Subcutaneous adipose tissue (tissue), 4 donors: ENCODE data around the gene GAREM1. TPM values are rescaled to one million over a fixed set of nuclear protein-coding genes. Genes with fewer than 3 reads are reported as not detected.

Experiments
- CTCF ChIP-seq: fragments of 450-650 bp; IDR thresholded peaks from one replicate; pipeline ENCODE4 v1.5.1; 2016; ENCODE audit warnings: low read depth, mild to moderate bottlenecking, control low read depth, antibody characterized with exemption, moderate library complexity
- total RNA-seq, 4 donors: library from RNA; depleted of rRNA; stranded (reverse); fragments of >200 nt; gene quantifications; one replicate each; pipeline ENCODE4 v1.1.0, GENCODE V29; 2016

The GAREM1 gene
- total RNA-seq, 4 donors from 2014 or later = 12.6 to 40.9 (median 18.3) TPM

GRCh38 chr18:32328974-32329373 is 141.7 kb downstream of the GAREM1 start:
- no peak for TF ChIP-seq CTCF

- TF ChIP-seq CTCF = no peak
Measured at GRCh38 chr18:32328379-32328778, 142.3 kb downstream of the GAREM1 start.

GRCh38 chr18:32326450-32327308 is 144.0 kb downstream of the GAREM1 start:
- no peak for TF ChIP-seq CTCF

GRCh38 chr18:32324181-32324580 is 146.5 kb downstream of the GAREM1 start:
- TF ChIP-seq CTCF = no peak

- TF ChIP-seq CTCF = no peak
Measured at GRCh38 chr18:32321826-32322225, 148.9 kb downstream of the GAREM1 start.

GRCh38 chr18:32319084-32319483 is 151.6 kb downstream of the GAREM1 start:
- no peak for TF ChIP-seq CTCF

GRCh38 chr18:32318581-32318980 is 152.1 kb downstream of the GAREM1 start:
- no peak for TF ChIP-seq CTCF
